NCI-H146 treated with DMSO at 0.1 percent for 48 hours (cell line): ENCODE measurements around the gene ABAT.

Experiments
- DNase-seq: peaks from one replicate; lab custom pipeline; 2025; ENCODE audit not compliant: unreplicated experiment; lab: John Stamatoyannopoulos, UW

ABAT gene

GRCh38 chr16:8808009-8808408 lies 133.6 kb downstream of the ABAT start:
- DNase-seq: no peak

GRCh38 chr16:8808613-8809353 lies 134.4 kb downstream of the ABAT start:
- no peak for DNase-seq

- no peak for DNase-seq
Measured at GRCh38 chr16:8812162-8812843, 137.9 kb downstream of the ABAT start.

GRCh38 chr16:8814095-8814806 lies 139.8 kb downstream of the ABAT start:
- DNase-seq: no peak

- DNase-seq: no peak
Measured at GRCh38 chr16:8816967-8817655, 142.7 kb downstream of the ABAT start.

GRCh38 chr16:8818504-8819270 lies 144.3 kb downstream of the ABAT start:
- no peak for DNase-seq

- DNase-seq: no peak
Measured at GRCh38 chr16:8819411-8820034, 145.1 kb downstream of the ABAT start.

- no peak for DNase-seq
Measured at GRCh38 chr16:8822403-8822802, 148.0 kb downstream of the ABAT start.

- no peak for DNase-seq
Measured at GRCh38 chr16:8826278-8826879, 152.0 kb downstream of the ABAT start.

GRCh38 chr16:8828541-8829165 lies 154.2 kb downstream of the ABAT start:
- DNase-seq: no peak

GRCh38 chr16:8831450-8831849 lies 157.0 kb downstream of the ABAT start:
- DNase-seq: no peak

GRCh38 chr16:8831871-8832716 lies 157.7 kb downstream of the ABAT start:
- DNase-seq: no peak

- DNase-seq: no peak
Measured at GRCh38 chr16:8832717-8833105, 158.3 kb downstream of the ABAT start.
